Femur (tissue), 1 donor: ENCODE data around the gene APOA4.

Experiments
- DNase-seq: peaks from one replicate; pipeline ENCODE4 v3.0.0-alpha.2; 2017

APOA4 gene

DNA sequence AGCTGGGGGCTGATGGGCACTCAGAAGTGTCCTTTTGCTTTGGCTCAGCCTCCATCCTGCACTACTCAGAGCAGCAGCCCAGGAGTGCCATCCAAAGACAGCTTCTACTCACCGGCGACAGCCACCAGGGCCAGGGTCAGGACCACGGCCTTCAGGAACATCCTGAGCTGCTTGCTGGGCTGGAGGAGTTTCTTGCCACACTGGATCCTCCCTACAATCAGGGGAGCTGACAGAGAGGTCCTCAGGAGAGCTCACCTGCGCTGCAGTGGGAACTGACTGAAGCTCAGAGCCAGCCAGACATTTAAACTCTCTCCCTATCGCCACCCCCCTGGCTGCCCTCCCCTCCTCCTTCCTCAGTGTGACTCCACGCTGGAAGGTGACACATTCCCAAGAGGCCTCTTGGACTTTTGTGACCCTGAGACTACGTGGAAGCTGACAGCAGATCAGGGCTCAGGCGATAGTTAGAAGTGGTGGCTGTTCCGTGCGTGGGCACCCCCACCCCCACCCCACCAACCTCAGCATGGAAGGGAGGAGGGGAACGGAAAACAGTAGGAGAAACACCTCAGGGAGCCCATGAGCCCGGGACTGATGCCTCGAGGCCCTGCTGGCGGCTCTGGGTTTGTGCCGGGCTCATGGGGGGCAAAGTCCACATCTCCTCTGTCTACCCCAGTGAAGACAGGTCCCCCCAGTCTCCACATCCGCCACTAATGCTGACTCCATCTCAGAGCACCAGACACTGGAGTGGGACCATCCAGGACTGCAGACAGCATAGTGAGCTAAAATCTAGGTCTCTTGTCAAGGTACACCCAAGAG is at the start of gene APOA4:
APOA4 (minus strand) TSS at position 274 of the 813 bp plus-strand sequence; CDS start at position 161, 113 bp downstream.
- no peak for DNase-seq

DNA sequence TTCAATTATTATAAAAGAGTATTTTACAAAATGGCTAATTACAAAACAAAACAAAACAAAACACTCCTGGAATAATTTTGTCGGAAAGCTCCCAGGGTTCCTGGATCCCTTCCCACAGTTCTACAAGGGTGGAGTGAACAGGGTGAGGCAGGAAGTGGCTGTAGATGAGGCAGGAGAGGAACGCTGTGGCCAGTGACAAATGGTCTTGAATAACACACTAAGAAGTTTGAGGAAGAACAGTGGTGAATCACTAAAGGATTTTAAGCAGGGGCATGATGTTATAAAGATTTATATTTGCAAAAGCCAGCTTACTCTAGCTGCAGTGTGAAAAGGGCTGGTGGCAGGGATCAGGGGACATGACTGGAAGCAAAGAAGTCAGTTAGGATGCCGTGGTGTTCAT is 48.1 kb upstream of the APOA4 start:
- no peak for DNase-seq

DNA sequence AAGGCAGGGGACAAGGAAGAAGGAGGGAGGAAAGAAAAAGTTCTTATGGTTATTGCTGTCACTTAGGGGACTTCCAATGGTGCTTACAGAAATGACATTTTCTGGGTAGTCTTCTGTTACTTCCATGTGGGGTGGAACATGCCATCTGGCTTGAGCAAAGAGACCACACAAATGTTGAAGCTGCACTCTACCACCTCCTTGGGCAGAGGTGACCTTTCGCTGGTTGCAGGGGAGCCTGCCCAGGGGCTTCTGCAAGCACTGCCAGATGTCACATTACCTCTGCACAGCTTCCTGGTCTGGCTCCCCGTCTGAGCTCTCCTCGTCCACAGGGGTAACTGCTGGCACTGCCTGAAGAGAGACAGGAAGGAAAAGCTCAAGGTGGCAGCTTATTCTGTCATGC is 47.0 kb upstream of the APOA4 start:
- DNase-seq: no peak

DNA sequence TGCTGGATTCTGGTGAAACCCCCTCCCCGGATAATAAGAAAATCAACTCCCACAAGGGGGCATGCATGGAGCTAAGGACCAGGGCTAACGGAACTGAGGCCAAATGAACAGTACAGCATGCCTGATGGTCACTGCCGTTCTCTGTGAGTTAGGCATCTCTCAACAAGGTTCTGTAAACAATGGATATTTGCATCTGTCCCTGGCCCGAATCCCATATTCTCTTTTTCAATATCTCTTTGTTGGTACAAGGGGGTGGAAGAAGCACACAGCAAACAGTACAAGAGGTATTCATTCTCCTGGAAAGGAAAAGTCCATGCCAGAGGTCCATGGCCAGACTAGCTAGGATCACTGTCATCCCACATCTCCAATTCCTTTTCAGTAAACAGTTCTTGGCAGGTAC is 46.5 kb upstream of the APOA4 start:
- no peak for DNase-seq

GRCh38 chr11:116868066-116868465 is 45.0 kb upstream of the APOA4 start:
- DNase-seq: no peak

GRCh38 chr11:116867619-116868018 is 44.5 kb upstream of the APOA4 start:
- no peak for DNase-seq

- no peak for DNase-seq
Observed at GRCh38 chr11:116866804-116867455, 43.8 kb upstream of the APOA4 start.

GRCh38 chr11:116865696-116866095 is 42.6 kb upstream of the APOA4 start:
- DNase-seq: no peak

- DNase-seq: no peak
Observed at GRCh38 chr11:116864531-116864930, 41.4 kb upstream of the APOA4 start.

DNA sequence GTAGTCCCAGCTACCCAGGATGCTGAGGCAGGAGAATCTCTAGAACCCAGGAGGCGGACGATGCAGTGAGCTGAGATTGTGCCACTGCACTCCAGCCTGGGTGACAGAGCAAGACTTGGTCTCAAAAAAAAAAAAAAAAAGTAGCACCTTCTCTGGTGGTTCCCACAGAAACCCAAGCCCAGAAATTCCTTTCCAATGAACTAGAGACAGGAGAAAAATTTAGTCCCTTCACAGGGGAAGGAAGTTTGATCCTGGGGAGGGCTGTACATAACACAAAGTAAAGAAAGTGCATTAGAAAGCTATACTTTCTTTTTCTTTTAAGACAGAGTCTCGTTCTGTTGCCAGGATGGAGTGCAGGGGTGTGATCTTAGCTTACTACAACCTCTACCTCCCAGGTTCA is 39.8 kb upstream of the APOA4 start:
- no peak for DNase-seq

GRCh38 chr11:116862185-116862584 is 39.1 kb upstream of the APOA4 start:
- DNase-seq: no peak

GRCh38 chr11:116861539-116861938 is 38.4 kb upstream of the APOA4 start:
- no peak for DNase-seq

DNA sequence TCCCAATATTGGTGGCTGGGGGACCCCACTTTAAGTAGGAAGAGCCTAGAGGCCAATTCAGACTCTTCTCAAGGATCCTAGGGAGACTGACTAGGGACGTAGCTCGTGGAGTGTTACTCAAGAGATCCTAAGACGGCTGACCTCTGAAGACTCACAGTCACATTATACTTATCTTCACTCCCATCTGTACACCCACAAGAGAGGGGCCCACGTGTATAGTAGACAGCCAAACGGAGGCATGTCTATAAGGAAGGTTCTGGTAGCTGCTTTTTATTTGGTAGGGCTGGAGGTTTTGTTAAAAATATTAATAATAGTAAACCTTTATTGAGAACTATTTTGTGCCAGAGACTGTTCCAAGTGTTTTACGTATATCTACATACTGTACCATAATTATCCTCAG is 37.2 kb upstream of the APOA4 start:
- DNase-seq: no peak

DNA sequence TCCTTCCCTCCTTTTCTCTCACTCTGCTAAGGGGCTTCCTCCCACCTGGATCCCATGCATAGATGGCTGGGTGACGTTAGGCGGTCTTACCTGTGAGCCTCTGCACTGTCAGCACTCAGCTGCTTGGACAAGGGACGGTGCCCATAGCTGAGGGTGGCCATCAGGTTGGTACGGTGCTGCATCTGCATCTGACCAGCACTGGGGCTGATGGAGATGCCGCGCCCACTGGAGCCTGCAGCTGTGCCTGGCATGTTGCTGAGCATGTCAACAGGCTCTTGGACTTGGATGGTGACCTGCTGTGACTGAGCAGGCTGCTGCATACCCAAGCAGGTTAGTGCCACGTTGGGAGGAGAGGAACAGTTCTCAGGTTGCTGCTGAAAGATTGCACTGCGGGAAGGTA is 36.1 kb upstream of the APOA4 start:
- no peak for DNase-seq

GRCh38 chr11:116857936-116858335 is 34.8 kb upstream of the APOA4 start:
- DNase-seq: no peak

GRCh38 chr11:116857316-116857715 is 34.2 kb upstream of the APOA4 start:
- DNase-seq: no peak

GRCh38 chr11:116856423-116856822 is 33.3 kb upstream of the APOA4 start:
- DNase-seq: no peak

DNA sequence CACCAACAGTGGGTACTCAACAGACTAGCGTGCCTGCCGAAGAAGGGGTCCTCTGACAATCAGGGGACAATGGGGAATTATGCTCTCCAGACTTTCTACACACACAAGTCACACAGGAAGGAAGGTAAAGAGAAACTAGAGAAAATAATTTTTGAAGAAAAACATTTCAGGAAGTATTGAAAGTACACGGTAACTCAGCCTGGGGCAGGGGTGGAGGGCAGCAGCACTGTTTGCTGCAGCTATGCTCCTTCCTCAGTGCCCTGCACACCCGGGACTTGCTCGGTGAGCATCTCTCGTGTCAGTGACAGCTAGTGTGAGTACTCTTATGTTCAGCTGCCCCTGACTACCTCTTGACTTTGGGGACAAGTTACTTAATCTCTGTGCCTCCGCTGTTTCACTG is 32.3 kb upstream of the APOA4 start:
- DNase-seq: no peak

DNA sequence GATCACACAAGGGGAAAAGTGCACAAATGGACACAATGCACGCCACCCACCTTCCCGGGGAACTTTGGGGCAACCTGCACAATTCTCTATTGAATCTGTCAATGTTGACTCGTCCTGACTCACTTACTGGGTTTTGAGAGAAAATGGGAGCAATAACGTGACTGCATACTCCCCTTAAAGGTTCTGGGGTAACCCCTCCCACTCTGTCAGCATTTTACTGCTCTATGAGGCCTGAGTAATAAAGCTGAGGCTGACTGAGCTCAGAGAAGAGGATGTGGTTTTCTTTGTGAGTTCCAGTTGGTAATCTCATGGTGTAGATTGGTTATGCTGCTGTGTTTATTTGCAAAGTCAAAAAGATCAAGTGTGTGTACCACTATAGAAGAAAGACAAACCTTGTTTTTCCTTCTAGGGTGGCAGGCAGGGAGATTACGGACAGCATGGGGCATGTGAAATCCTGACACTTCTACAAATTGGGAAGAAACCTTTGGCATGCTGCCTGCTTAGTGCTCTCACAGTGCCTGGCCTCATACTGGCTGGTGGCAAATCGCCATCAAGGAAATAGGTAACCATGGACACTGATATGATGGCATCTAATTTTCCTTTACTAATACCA is 30.5 kb upstream of the APOA4 start:
- no peak for DNase-seq

GRCh38 chr11:116852261-116853031 is 29.3 kb upstream of the APOA4 start:
- DNase-seq: no peak

DNA sequence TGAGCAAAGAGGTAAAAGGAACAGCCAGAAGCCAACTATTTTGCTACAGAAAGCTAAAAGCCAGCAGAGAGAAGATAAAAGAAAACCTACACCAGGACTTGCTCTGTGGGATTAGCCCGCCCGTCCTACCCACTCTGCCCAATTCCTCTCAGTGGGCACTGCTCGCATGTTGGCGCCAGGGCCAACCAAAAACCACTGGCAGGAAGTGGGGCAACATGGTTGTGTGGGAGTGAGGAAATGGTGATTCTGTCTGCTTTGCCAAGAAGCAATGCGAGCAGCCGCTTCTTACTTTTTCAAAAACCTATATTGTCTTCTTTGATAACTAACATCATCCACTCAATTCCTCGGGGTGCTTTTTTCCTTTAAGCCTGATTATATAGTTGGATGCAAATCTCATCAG is 28.5 kb upstream of the APOA4 start:
- DNase-seq: no peak

DNA sequence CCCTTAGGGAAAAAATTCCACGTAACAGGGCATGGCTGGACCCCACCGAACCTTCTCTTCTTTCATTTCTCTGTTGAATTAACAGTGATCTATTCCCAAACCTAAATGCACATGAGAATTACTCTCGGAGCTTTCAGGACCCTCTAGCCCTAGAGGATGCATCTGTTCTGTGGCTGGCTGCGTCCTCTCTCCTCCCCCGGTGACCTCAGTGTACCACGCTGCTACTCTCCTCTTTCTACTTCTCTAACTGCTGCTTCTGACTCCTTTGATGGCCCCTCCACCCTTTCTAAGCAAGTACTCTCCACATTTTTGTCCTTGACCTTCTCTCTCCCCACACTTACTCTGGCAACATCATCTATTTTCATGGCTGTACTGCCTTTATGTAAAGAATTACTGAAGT is 26.4 kb upstream of the APOA4 start:
- no peak for DNase-seq

DNA sequence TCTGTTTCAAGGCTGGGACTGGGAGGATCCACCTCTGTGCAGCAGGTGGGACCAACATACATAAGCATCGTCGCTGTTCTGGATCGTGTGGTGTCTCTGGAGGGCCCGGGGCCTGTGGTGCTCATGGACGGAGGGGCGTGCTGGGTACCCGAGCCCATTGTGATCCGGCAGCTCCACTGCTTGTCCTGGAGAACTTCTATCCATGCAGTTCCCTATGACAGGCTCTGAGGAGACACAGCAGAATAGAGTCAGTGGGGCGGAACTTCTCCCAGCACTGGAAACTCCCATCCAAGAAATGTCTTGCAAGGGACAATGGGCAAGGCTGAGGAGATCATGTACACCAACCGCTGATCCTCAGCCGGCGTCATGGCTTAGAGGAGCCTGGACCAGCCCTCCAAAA is 26.0 kb upstream of the APOA4 start:
- no peak for DNase-seq
